AG04450 (cell line): ENCODE results near the gene MAP4K2. TPM values are rescaled to one million over a fixed set of nuclear protein-coding genes. Genes with fewer than 3 reads are reported as not detected.

Experiments used
- CTCF ChIA-PET: fragments of 300-600, 350-600 bp; formaldehyde crosslinking; extraction: SDS; loops from one replicate; lab custom pipeline; 2022; ENCODE audit warnings: antibody characterized with exemption, inconsistent platforms; lab: Charles Lee
- POLR2A ChIA-PET: fragments of 350-600 bp; formaldehyde crosslinking; extraction: SDS; loops from one replicate; lab custom pipeline; 2021; ENCODE audit warnings: antibody characterized with exemption, inconsistent platforms; lab: Yijun Ruan, JAX
- DNase-seq: peaks from one replicate; pipeline ENCODE4 v3.0.0-alpha.2; 2011; ENCODE audit warnings: low read depth, low spot score
- H3K27ac ChIP-seq: one replicate; pipeline ENCODE4 v1.5.1; 2012; ENCODE audit warnings: low read depth, low read length, control low read depth
- H3K27me3 ChIP-seq: one replicate; pipeline ENCODE4 v1.6.0; 2012; ENCODE audit warnings: low read length; ENCODE audit not compliant: control insufficient read depth, insufficient read depth
- H3K4me3 ChIP-seq: 2 replicates; pipeline ENCODE4 v1.5.1; 2011; ENCODE audit warnings: mild to moderate bottlenecking, low read depth, low read length, control low read depth
- H3K9me3 ChIP-seq: 2 replicates; pipeline ENCODE4 v1.5.1; 2012; ENCODE audit warnings: low read length; ENCODE audit not compliant: control insufficient read depth, insufficient read depth
- CTCF ChIP-seq: IDR thresholded peaks from 2 replicates; pipeline ENCODE4 v1.5.1; 2011; ENCODE audit warnings: low read depth, low read length, control low read depth, inconsistent platforms
- polyA plus RNA-seq: library from polyadenylated mRNA; depleted of rRNA; stranded (reverse); fragments of >200 nt; gene quantifications from 2 replicates; pipeline ENCODE4 v1.2.3, GENCODE V29; 2011

The MAP4K2 gene
- polyA plus RNA-seq, 1 experiment: 9.9 TPM

- DNase-seq: no peak
- POLR2A ChIA-PET: interaction anchor here (0.7 kb wide), 1 partner anchor 52 kb away, joined by 6 read pairs; no protein-coding TSS in a partner anchor
- CTCF ChIA-PET: interaction anchor here (0.6 kb wide), 1 partner anchor 15 kb away, joined by 3 read pairs; no protein-coding TSS in a partner anchor
- TF ChIP-seq CTCF: no peak
- Histone ChIP-seq H3K4me3 (peak overlapping the region; percentile 8), H3K27ac (no peak overlapping the region), H3K27me3 (peaks cover 54% of the 10 kb centered on the region), H3K9me3 (peaks cover 4% of the 10 kb centered on the region; the same call in 1 of the 2 replicates)
These were observed 57.3 kb downstream of the MAP4K2 start for GRCh38 chr11:64745521-64746328.

- CTCF ChIA-PET: interaction anchor here (0.6 kb wide), 1 partner anchor 15 kb away, joined by 3 read pairs; no protein-coding TSS in a partner anchor
- no peak for TF ChIP-seq CTCF
- peaks cover 4% of the 10 kb centered on the region; the same call in 1 of the 2 replicates for H3K9me3 ChIP-seq
- H3K27ac ChIP-seq: no peak overlapping the region
- DNase-seq: no peak
- H3K4me3 ChIP-seq: peak overlapping the region; percentile 8; the same call in 1 of the 2 replicates
- H3K27me3 ChIP-seq: peaks cover 60% of the 10 kb centered on the region
- POLR2A ChIA-PET: interaction anchor here (0.7 kb wide), 1 partner anchor 51 kb away, joined by 6 read pairs; no protein-coding TSS in a partner anchor
These were observed 57.9 kb downstream of the MAP4K2 start for GRCh38 chr11:64745189-64745520.

- no peak for TF ChIP-seq CTCF
- Histone ChIP-seq H3K27me3 (peaks cover 65% of the 10 kb centered on the region), H3K4me3 (peak overlapping the region; percentile 8; the same call in 1 of the 2 replicates), H3K9me3 (peaks cover 4% of the 10 kb centered on the region; the same call in 1 of the 2 replicates), H3K27ac (no peak overlapping the region)
- ChIA-PET POLR2A (interaction anchor here (0.6 to 0.7 kb wide), 2 partner anchors 30 to 51 kb away, joined by 4 to 6 read pairs; no protein-coding TSS in a partner anchor), CTCF (interaction anchor here (0.6 kb wide), 1 partner anchor 16 kb away, joined by 3 read pairs; no protein-coding TSS in a partner anchor)
- DNase-seq: no peak
These were observed 58.3 kb downstream of the MAP4K2 start for GRCh38 chr11:64744544-64745188.

- POLR2A ChIA-PET: interaction anchor here (0.6 kb wide), 1 partner anchor 31 kb away, joined by 4 read pairs; no protein-coding TSS in a partner anchor
- Histone ChIP-seq H3K27ac (no peak within 1 kb of the TSS), H3K9me3 (peaks cover 4% of the 10 kb centered on the region; the same call in 1 of the 2 replicates), H3K27me3 (peaks cover 66% of the 10 kb centered on the region), H3K4me3 (peak within 1 kb of the TSS; percentile 8; the same call in 1 of the 2 replicates)
- DNase-seq: no peak
- CTCF ChIA-PET: interaction anchor here (0.5 to 3.4 kb wide), 3 partner anchors 9 to 56 kb away, joined by 3 to 14 read pairs (median 4); no protein-coding TSS in a partner anchor
- peak; percentile 53 for TF ChIP-seq CTCF
These were observed 59.1 kb downstream of the MAP4K2 start, which contains the start of gene RASGRP2 for GRCh38 chr11:64743591-64744543. Gene RASGRP2, minus strand, starts transcription at chr11:64744142. Its CDS starts 1,276 bp downstream, at chr11:64742866.
